IMR-90 (cell line): ENCODE results near the gene JMJD6.

Experiments
- BHLHE40 ChIP-seq: fragments of 150-350 bp; IDR thresholded peaks from 2 replicates; pipeline ENCODE4 v1.6.1; 2016; ENCODE audit warnings: mild to moderate bottlenecking, low read depth, low read length
- CEBPB ChIP-seq: IDR thresholded peaks from 2 replicates; pipeline ENCODE4 v1.6.1; 2012; ENCODE audit warnings: low read depth, low read length, improper control_type of control experiment
- CHD1 ChIP-seq: IDR thresholded peaks from 2 replicates; pipeline ENCODE4 v1.6.1; 2012; ENCODE audit warnings: low read depth, low read length, improper control_type of control experiment
- MAFK ChIP-seq: IDR thresholded peaks from 2 replicates; pipeline ENCODE4 v1.6.1; 2012; ENCODE audit warnings: low read depth, low read length, improper control_type of control experiment
- MAZ ChIP-seq: IDR thresholded peaks from 2 replicates; pipeline ENCODE4 v1.6.1; 2012; ENCODE audit warnings: low read depth, mild to moderate bottlenecking, low read length, improper control_type of control experiment, moderate library complexity, borderline replicate concordance
- POLR2A ChIP-seq: IDR thresholded peaks from 2 replicates; pipeline ENCODE4 v1.6.1; 2012; ENCODE audit warnings: mild to moderate bottlenecking, low read depth, low read length
- RFX5 ChIP-seq: IDR thresholded peaks from 2 replicates; pipeline ENCODE4 v1.8.0; 2012; ENCODE audit warnings: low read depth, mild to moderate bottlenecking, low read length, moderate library complexity
- SMC3 ChIP-seq: fragments of 150-350 bp; IDR thresholded peaks from 2 replicates; pipeline ENCODE4 v1.6.1; 2016; ENCODE audit warnings: low read depth, mild to moderate bottlenecking, antibody characterized with exemption, low read length, moderate library complexity
- TF ChIP-seq, protein P1 (sequence below): conservative IDR thresholded peaks from 2 replicates; pipeline ENCODE4 v1.5.1; 2012; ENCODE audit warnings: mild to moderate bottlenecking, low read depth, low read length, improper control_type of control experiment
- TF ChIP-seq, protein P2 (sequence below): fragments of 150-350 bp; IDR thresholded peaks from 2 replicates; pipeline ENCODE4 v1.6.1; 2017; ENCODE audit warnings: mild to moderate bottlenecking, antibody characterized with exemption, low read length, low read depth

GRCh38 chr17:76696763-76697701, 29.4 kb downstream of the JMJD6 start:
- TF ChIP-seq POLR2A (no peak), CHD1 (no peak), MAZ (no peak), MAFK (no peak), CEBPB (no peak), BHLHE40 (no peak), SMC3 (no peak), RFX5 (no peak)
- TF ChIP-seq, protein P1, sequence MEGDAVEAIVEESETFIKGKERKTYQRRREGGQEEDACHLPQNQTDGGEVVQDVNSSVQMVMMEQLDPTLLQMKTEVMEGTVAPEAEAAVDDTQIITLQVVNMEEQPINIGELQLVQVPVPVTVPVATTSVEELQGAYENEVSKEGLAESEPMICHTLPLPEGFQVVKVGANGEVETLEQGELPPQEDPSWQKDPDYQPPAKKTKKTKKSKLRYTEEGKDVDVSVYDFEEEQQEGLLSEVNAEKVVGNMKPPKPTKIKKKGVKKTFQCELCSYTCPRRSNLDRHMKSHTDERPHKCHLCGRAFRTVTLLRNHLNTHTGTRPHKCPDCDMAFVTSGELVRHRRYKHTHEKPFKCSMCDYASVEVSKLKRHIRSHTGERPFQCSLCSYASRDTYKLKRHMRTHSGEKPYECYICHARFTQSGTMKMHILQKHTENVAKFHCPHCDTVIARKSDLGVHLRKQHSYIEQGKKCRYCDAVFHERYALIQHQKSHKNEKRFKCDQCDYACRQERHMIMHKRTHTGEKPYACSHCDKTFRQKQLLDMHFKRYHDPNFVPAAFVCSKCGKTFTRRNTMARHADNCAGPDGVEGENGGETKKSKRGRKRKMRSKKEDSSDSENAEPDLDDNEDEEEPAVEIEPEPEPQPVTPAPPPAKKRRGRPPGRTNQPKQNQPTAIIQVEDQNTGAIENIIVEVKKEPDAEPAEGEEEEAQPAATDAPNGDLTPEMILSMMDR, result no peak
- TF ChIP-seq, protein P2, sequence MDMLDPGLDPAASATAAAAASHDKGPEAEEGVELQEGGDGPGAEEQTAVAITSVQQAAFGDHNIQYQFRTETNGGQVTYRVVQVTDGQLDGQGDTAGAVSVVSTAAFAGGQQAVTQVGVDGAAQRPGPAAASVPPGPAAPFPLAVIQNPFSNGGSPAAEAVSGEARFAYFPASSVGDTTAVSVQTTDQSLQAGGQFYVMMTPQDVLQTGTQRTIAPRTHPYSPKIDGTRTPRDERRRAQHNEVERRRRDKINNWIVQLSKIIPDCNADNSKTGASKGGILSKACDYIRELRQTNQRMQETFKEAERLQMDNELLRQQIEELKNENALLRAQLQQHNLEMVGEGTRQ, result no peak
